GM23338 (cell line): ENCODE measurements around the gene FRYL. TPM values are rescaled to one million over a fixed set of nuclear protein-coding genes. Genes with fewer than 3 reads are reported as not detected.

Experiments used
- ATAC-seq: fragments of 200-7000 bp; cut with Tn5 transposase; 3 replicates; pipeline ENCODE4 v1.9.1; 2020
- DNase-seq: peaks from one replicate; pipeline ENCODE4 v3.0.0-alpha.2; 2015; ENCODE audit warnings: low spot score
- H2AFZ ChIP-seq: fragments of 200-600 bp; sonication (generic); 2 replicates; pipeline ENCODE4 v1.8.0; 2016; ENCODE audit warnings: antibody characterized with exemption, mild to moderate bottlenecking, moderate library complexity
- H3F3A ChIP-seq: fragments of 200-600 bp; sonication (generic); replicated peaks from 2 replicates; pipeline ENCODE4 v1.8.0; 2017; ENCODE audit warnings: antibody characterized with exemption, mixed run types, low read depth
- H3K27ac ChIP-seq: fragments of 200-600 bp; sonication (generic); 2 replicates; pipeline ENCODE4 v1.6.1; 2016; ENCODE audit warnings: low read depth
- H3K27me3 ChIP-seq: fragments of 200-600 bp; sonication (generic); 2 replicates; pipeline ENCODE4 v1.8.0; 2016; ENCODE audit warnings: mild to moderate bottlenecking, mixed run types, moderate library complexity; ENCODE audit not compliant: insufficient read depth
- H3K36me3 ChIP-seq: fragments of 200-600 bp; sonication (generic); 2 replicates; pipeline ENCODE4 v1.8.0; 2016; ENCODE audit warnings: mild to moderate bottlenecking; ENCODE audit not compliant: insufficient read depth
- H3K4me1 ChIP-seq: fragments of 200-600 bp; sonication (generic); 2 replicates; pipeline ENCODE4 v1.8.0; 2016; ENCODE audit warnings: mild to moderate bottlenecking, moderate library complexity; ENCODE audit not compliant: insufficient read depth
- H3K4me2 ChIP-seq: fragments of 200-600 bp; sonication (generic); 2 replicates; pipeline ENCODE4 v1.7.1; 2017; ENCODE audit warnings: mixed run types
- H3K4me3 ChIP-seq: fragments of 200-600 bp; sonication (generic); 2 replicates; pipeline ENCODE4 v1.6.1; 2016; ENCODE audit warnings: mixed run types
- H3K79me2 ChIP-seq: fragments of 200-600 bp; sonication (generic); replicated peaks from 2 replicates; pipeline ENCODE4 v1.8.0; 2017; ENCODE audit warnings: mild to moderate bottlenecking; ENCODE audit not compliant: insufficient read depth
- H3K9me2 ChIP-seq: fragments of 200-600 bp; sonication (generic); 2 replicates; pipeline ENCODE4 v1.8.0; 2017; ENCODE audit not compliant: insufficient read depth
- H4K20me1 ChIP-seq: fragments of 200-600 bp; sonication (generic); replicated peaks from 2 replicates; pipeline ENCODE4 v1.8.0; 2017; ENCODE audit warnings: mild to moderate bottlenecking; ENCODE audit not compliant: insufficient read depth
- H3K27ac Mint-ChIP-seq: 2 replicates; pipeline ENCODE4 v1.8.0; 2020; ENCODE audit warnings: inconsistent platforms, mild to moderate bottlenecking, moderate library complexity, mixed read lengths
- H3K27me3 Mint-ChIP-seq: 3 replicates; pipeline ENCODE4 v1.8.0; 2022; ENCODE audit warnings: low read depth, mild to moderate bottlenecking, moderate library complexity, mixed read lengths, inconsistent platforms; ENCODE audit not compliant: insufficient read depth, poor library complexity
- H3K36me3 Mint-ChIP-seq: 3 replicates; pipeline ENCODE4 v1.8.0; 2021; ENCODE audit warnings: low read depth, mild to moderate bottlenecking, inconsistent platforms, moderate library complexity, mixed read lengths
- H3K4me1 Mint-ChIP-seq: 3 replicates; pipeline ENCODE4 v1.8.0; 2020; ENCODE audit warnings: mild to moderate bottlenecking, inconsistent platforms, mixed read lengths
- H3K4me3 Mint-ChIP-seq: 3 replicates; pipeline ENCODE4 v1.8.0; 2021; ENCODE audit warnings: moderate library complexity, mild to moderate bottlenecking, inconsistent platforms, mixed read lengths
- H3K9me3 Mint-ChIP-seq: 3 replicates; pipeline ENCODE4 v1.8.0; 2020; ENCODE audit warnings: moderate library complexity, mild to moderate bottlenecking, inconsistent platforms, mixed read lengths
- CREB1 ChIP-seq: fragments of 250-450 bp; sonication (Bioruptor Pico); IDR thresholded peaks from 2 replicates; pipeline ENCODE4 v1.5.0; 2020; ENCODE audit warnings: low read depth, mild to moderate bottlenecking, moderate library complexity
- CTCF ChIP-seq, 2 experiments: fragments of 200-600 bp in 1 of 2; sonication (generic) in 1 of 2; conservative IDR thresholded peaks; 2 replicates each; pipeline versions ENCODE4 v1.5.1 to v1.6.1; 2016 to 2017; ENCODE audit warnings: antibody characterized with exemption in 2 of 2, low read depth in 2 of 2, mild to moderate bottlenecking in 2 of 2, moderate library complexity in 1 of 2
- ETS1 ChIP-seq: IDR thresholded peaks from 2 replicates; pipeline ENCODE4 v1.6.1; 2016; ENCODE audit warnings: antibody characterized with exemption
- EZH2phosphoT487 ChIP-seq: fragments of 200-600 bp; sonication (generic); IDR thresholded peaks from one replicate; pipeline ENCODE4 v1.8.1; 2018; ENCODE audit warnings: antibody characterized with exemption; ENCODE audit not compliant: unreplicated experiment
- JUNB ChIP-seq: IDR thresholded peaks from one replicate; pipeline ENCODE4 v1.6.1; 2016; ENCODE audit warnings: antibody characterized with exemption; ENCODE audit not compliant: unreplicated experiment
- POLR2AphosphoS5 ChIP-seq: IDR thresholded peaks from 2 replicates; pipeline ENCODE4 v1.6.1; 2016; ENCODE audit warnings: antibody characterized with exemption, low read depth
- ZNF462 ChIP-seq: fragments of 250-450 bp; sonication (Bioruptor Pico); IDR thresholded peaks from 2 replicates; pipeline ENCODE4 v1.5.0; 2020; ENCODE audit warnings: mild to moderate bottlenecking, moderate library complexity
- polyA plus RNA-seq: library from polyadenylated mRNA; unstranded; fragments of >200 nt; fragmentation: Nextera tagmentation; extraction: Ambion mirVana; gene quantifications from 2 replicates; pipeline ENCODE4 v1.2.1, GENCODE V29; 2016
- total RNA-seq: library from RNA; depleted of rRNA; stranded (reverse); fragments of >200 nt; shearing (Covaris generic); gene quantifications from 2 replicates; pipeline ENCODE4 v1.2.3, GENCODE V29; 2014

FRYL gene
- total and polyA plus RNA-seq, 2 experiments from 2014 or later = 30.7 to 53.3 TPM

GRCh38 chr4:48538358-48538757, 241.7 kb downstream of the FRYL start (continued):
- TF ChIP-seq ZNF462 (CRISPR knock-in tag) = no peak
- TF ChIP-seq JUNB = no peak

- Histone ChIP-seq H3K27me3 (no peaks in the 10 kb centered on the region), H3F3A (no peaks in the 10 kb centered on the region), H3K27ac (no peak overlapping the region), H2AFZ (no peak overlapping the region), H3K4me2 (no peak overlapping the region), H3K4me1 (no peaks in the 10 kb centered on the region), H3K36me3 (peaks cover 29% of the 10 kb centered on the region), H3K79me2 (no peaks in the 10 kb centered on the region), H4K20me1 (0 out of 2 replicates have a peak, but pooled peaks cover 3% of the 10 kb centered on the region), H3K4me3 (no peak overlapping the region), H3K9me2 (no peaks in the 10 kb centered on the region)
- ATAC-seq = no peak
- no peak overlapping the region for H3K4me3 Mint-ChIP-seq
- H3K36me3 Mint-ChIP-seq = peaks cover 39% of the 10 kb centered on the region
- no peak for TF ChIP-seq ETS1
- TF ChIP-seq CTCF (conservative IDR thresholded peaks at IDR 0.05; ENCODE audit: low read depth in 2 of 2) = no peak
- TF ChIP-seq POLR2AphosphoS5 = no peak
- no peak for TF ChIP-seq EZH2phosphoT487
- no peak for TF ChIP-seq CREB1 (CRISPR knock-in tag)
- H3K27ac Mint-ChIP-seq = no peak overlapping the region
- no peaks in the 10 kb centered on the region for H3K9me3 Mint-ChIP-seq
- H3K4me1 Mint-ChIP-seq = no peaks in the 10 kb centered on the region
- no peaks in the 10 kb centered on the region for H3K27me3 Mint-ChIP-seq
- DNase-seq = no peak
Measured at GRCh38 chr4:48526406-48526805, 253.7 kb downstream of the FRYL start.
